GM12875 (cell line): ENCODE data around the gene MAGEF1.

ENCODE experiments used
- H3K4me3 ChIP-seq: one replicate; pipeline ENCODE4 v1.5.1; 2011; ENCODE audit warnings: low read depth, low read length, control low read depth
- CTCF ChIP-seq: IDR thresholded peaks from 2 replicates; pipeline ENCODE4 v1.5.1; 2011; ENCODE audit warnings: low read depth, mild to moderate bottlenecking, control low read depth, inconsistent platforms, low read length, moderate library complexity, borderline replicate concordance; ENCODE audit not compliant: insufficient read depth

The MAGEF1 gene

GRCh38 chr3:184728010-184728527, 16.2 kb upstream of the MAGEF1 start:
- no peak for TF ChIP-seq CTCF
- no peak overlapping the region for H3K4me3 ChIP-seq

GRCh38 chr3:184727357-184728009, 15.6 kb upstream of the MAGEF1 start:
- H3K4me3 ChIP-seq, result no peak overlapping the region
- peak; percentile 62; the same call in 1 of the 2 replicates for TF ChIP-seq CTCF

- no peak for TF ChIP-seq CTCF
- no peak overlapping the region for H3K4me3 ChIP-seq
These were observed 14.6 kb upstream of the MAGEF1 start for GRCh38 chr3:184726497-184726896.

- no peak overlapping the region for H3K4me3 ChIP-seq
- TF ChIP-seq CTCF, result no peak
These were observed 13.4 kb upstream of the MAGEF1 start for GRCh38 chr3:184725176-184725719.

GRCh38 chr3:184724699-184725098, 12.8 kb upstream of the MAGEF1 start:
- no peak for TF ChIP-seq CTCF
- no peak overlapping the region for H3K4me3 ChIP-seq

GRCh38 chr3:184719709-184720108, 7.8 kb upstream of the MAGEF1 start:
- no peak for TF ChIP-seq CTCF
- no peak overlapping the region for H3K4me3 ChIP-seq

GRCh38 chr3:184718431-184718830, 6.6 kb upstream of the MAGEF1 start:
- TF ChIP-seq CTCF, result no peak
- H3K4me3 ChIP-seq, result no peak overlapping the region
